Measurements from ENCODE around the gene PTPN1.

The PTPN1 gene

DNA sequence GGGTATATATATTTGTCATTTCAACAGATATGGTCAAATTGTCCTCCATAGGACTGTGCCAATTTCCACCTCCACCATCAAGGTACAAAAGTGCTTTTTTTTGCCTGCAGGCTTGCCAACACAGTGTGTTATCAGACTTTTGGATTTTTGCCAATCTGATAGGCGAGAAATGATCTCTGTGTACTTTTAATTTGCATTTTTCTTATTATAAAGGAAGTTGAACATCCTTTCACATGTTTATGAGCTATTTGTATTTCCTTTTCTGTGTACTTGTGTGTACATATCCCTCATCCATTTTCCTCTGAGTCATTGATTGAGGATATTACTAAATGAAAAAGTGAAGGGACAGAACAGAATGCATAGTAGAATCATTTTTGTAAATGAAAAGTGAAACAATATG, 39.0 kb upstream of the PTPN1 start:
- ChIA-PET CTCF (interaction anchor here (0.6 to 2.1 kb wide), 2 partner anchors 8 to 105 kb away, joined by 4 to 12 read pairs; no protein-coding TSS in a partner anchor), POLR2A (no interaction called here)
- Histone ChIP-seq H3K27ac (ENCODE audit: extremely low read depth, low read depth, low read length) (no peak overlapping the region), H3K4me3 (ENCODE audit: low read depth, low read length) (no peak overlapping the region), H3K9me3 (ENCODE audit: control insufficient read depth, insufficient read depth, low read depth, low read length) (no peaks in the 10 kb centered on the region), H3K4me1 (ENCODE audit: control insufficient read depth, insufficient read depth, low read length) (no peaks in the 10 kb centered on the region), H3K36me3 (ENCODE audit: control insufficient read depth in 2 of 2, insufficient read depth in 1 of 2, low read length in 2 of 2) (no peaks in the 10 kb centered on the region)
- TF ChIP-seq ZNF426 (tag by site-specific recombination; IDR thresholded peaks at IDR 0.05) (no peak), ZNF341 (tag by site-specific recombination; IDR thresholded peaks at IDR 0.05; ENCODE audit: low read depth) (no peak), ZNF112 (tag by site-specific recombination; IDR thresholded peaks at IDR 0.05) (no peak), ZNF362 (tag by site-specific recombination; IDR thresholded peaks at IDR 0.05) (no peak), ZNF157 (tag by site-specific recombination; IDR thresholded peaks at IDR 0.05) (no peak), ZNF629 (tag by site-specific recombination; IDR thresholded peaks at IDR 0.05) (no peak), ZNF302 (tag by site-specific recombination; IDR thresholded peaks at IDR 0.05; ENCODE audit: low read depth) (no peak), ZBTB17 (tag by site-specific recombination; IDR thresholded peaks at IDR 0.05) (peak; percentile 14; the same call in 1 of the 2 replicates), GLIS2 (tag by site-specific recombination; IDR thresholded peaks at IDR 0.05) (no peak), PATZ1 (tag by site-specific recombination; IDR thresholded peaks at IDR 0.05) (no peak), RBAK (tag by site-specific recombination; IDR thresholded peaks at IDR 0.05) (no peak), IKZF3 (tag by site-specific recombination; IDR thresholded peaks at IDR 0.05) (no peak), ZNF473 (tag by site-specific recombination; IDR thresholded peaks at IDR 0.05) (no peak), ZNF768 (tag by site-specific recombination; IDR thresholded peaks at IDR 0.05) (no peak), HOXA7 (CRISPR knock-in tag; IDR thresholded peaks at IDR 0.05; ENCODE audit: borderline replicate concordance) (no peak), ZNF138 (tag by site-specific recombination; IDR thresholded peaks at IDR 0.05; ENCODE audit: borderline replicate concordance) (no peak), ZBTB48 (tag by site-specific recombination; IDR thresholded peaks at IDR 0.05) (no peak), ZNF24 (tag by site-specific recombination; IDR thresholded peaks at IDR 0.05) (no peak), ZNF76 (tag by site-specific recombination; IDR thresholded peaks at IDR 0.05; ENCODE audit: borderline replicate concordance, low read depth) (no peak), ZNF747 (tag by site-specific recombination; IDR thresholded peaks at IDR 0.05) (no peak), ZNF211 (tag by site-specific recombination; IDR thresholded peaks at IDR 0.05; ENCODE audit: low read depth) (no peak), HOXD13 (CRISPR knock-in tag; IDR thresholded peaks at IDR 0.05; ENCODE audit: borderline replicate concordance) (no peak), ZNF184 (tag by site-specific recombination; IDR thresholded peaks at IDR 0.05) (no peak), GLIS1 (tag by site-specific recombination; IDR thresholded peaks at IDR 0.05) (no peak), KLF9 (tag by site-specific recombination; IDR thresholded peaks at IDR 0.05; ENCODE audit: low read depth) (no peak), YY1 (tag by site-specific recombination; IDR thresholded peaks at IDR 0.05) (no peak), SALL2 (tag by site-specific recombination; IDR thresholded peaks at IDR 0.05; ENCODE audit: borderline replicate concordance) (no peak), ZNF558 (tag by site-specific recombination; IDR thresholded peaks at IDR 0.05) (peak; percentile 96)
- TF ChIP-seq, protein P1, sequence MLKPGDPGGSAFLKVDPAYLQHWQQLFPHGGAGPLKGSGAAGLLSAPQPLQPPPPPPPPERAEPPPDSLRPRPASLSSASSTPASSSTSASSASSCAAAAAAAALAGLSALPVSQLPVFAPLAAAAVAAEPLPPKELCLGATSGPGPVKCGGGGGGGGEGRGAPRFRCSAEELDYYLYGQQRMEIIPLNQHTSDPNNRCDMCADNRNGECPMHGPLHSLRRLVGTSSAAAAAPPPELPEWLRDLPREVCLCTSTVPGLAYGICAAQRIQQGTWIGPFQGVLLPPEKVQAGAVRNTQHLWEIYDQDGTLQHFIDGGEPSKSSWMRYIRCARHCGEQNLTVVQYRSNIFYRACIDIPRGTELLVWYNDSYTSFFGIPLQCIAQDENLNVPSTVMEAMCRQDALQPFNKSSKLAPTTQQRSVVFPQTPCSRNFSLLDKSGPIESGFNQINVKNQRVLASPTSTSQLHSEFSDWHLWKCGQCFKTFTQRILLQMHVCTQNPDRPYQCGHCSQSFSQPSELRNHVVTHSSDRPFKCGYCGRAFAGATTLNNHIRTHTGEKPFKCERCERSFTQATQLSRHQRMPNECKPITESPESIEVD (tag by site-specific recombination; IDR thresholded peaks at IDR 0.05): peak; percentile 57; the same call in 1 of the 2 replicates
- TF ChIP-seq, protein P2, sequence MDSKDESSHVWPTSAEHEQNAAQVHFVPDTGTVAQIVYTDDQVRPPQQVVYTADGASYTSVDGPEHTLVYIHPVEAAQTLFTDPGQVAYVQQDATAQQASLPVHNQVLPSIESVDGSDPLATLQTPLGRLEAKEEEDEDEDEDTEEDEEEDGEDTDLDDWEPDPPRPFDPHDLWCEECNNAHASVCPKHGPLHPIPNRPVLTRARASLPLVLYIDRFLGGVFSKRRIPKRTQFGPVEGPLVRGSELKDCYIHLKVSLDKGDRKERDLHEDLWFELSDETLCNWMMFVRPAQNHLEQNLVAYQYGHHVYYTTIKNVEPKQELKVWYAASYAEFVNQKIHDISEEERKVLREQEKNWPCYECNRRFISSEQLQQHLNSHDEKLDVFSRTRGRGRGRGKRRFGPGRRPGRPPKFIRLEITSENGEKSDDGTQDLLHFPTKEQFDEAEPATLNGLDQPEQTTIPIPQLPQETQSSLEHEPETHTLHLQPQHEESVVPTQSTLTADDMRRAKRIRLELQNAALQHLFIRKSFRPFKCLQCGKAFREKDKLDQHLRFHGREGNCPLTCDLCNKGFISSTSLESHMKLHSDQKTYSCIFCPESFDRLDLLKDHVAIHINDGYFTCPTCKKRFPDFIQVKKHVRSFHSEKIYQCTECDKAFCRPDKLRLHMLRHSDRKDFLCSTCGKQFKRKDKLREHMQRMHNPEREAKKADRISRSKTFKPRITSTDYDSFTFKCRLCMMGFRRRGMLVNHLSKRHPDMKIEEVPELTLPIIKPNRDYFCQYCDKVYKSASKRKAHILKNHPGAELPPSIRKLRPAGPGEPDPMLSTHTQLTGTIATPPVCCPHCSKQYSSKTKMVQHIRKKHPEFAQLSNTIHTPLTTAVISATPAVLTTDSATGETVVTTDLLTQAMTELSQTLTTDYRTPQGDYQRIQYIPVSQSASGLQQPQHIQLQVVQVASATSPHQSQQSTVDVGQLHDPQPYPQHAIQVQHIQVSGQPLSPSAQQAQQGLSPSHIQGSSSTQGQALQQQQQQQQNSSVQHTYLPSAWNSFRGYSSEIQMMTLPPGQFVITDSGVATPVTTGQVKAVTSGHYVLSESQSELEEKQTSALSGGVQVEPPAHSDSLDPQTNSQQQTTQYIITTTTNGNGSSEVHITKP (tag by site-specific recombination; IDR thresholded peaks at IDR 0.05): 0 out of 2 replicates have a peak, but pooled peaks have one; percentile 19
- TF ChIP-seq, protein P3, sequence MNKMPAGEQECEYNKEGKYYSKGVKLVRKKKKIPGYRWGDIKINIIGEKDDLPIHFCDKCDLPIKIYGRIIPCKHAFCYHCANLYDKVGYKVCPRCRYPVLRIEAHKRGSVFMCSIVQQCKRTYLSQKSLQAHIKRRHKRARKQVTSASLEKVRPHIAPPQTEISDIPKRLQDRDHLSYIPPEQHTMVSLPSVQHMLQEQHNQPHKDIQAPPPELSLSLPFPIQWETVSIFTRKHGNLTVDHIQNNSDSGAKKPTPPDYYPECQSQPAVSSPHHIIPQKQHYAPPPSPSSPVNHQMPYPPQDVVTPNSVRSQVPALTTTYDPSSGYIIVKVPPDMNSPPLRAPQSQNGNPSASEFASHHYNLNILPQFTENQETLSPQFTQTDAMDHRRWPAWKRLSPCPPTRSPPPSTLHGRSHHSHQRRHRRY (tag by site-specific recombination; IDR thresholded peaks at IDR 0.05): no peak
